Cardiac muscle cell (in vitro differentiated cells and primary cell): ENCODE results near the gene JUND. TPM values are rescaled to one million over a fixed set of nuclear protein-coding genes. Genes with fewer than 3 reads are reported as not detected.

Source experiments
- DNase-seq, 2 donors: peaks; one replicate each; pipeline versions ENCODE4 v3.0.0 to v3.0.0-alpha.2; 2010 to 2017; ENCODE audit warnings: low read depth in 1 of 2, low spot score in 1 of 2
- H3K27ac ChIP-seq: fragments of 200-600 bp; sonication (generic); 2 replicates; pipeline ENCODE4 v1.5.1; 2016
- H3K27me3 ChIP-seq: fragments of 200-600 bp; sonication (generic); 2 replicates; pipeline ENCODE4 v1.6.0; 2016; ENCODE audit warnings: control low read depth
- H3K36me3 ChIP-seq: fragments of 200-600 bp; sonication (generic); 2 replicates; pipeline ENCODE4 v1.5.1; 2016; ENCODE audit warnings: control low read depth
- H3K4me1 ChIP-seq: fragments of 200-600 bp; sonication (generic); 2 replicates; pipeline ENCODE4 v1.8.1; 2017; ENCODE audit warnings: low read depth, mild to moderate bottlenecking, mixed run types
- H3K4me3 ChIP-seq: fragments of 200-600 bp; sonication (generic); 2 replicates; pipeline ENCODE4 v1.5.1; 2016; ENCODE audit warnings: mild to moderate bottlenecking
- H3K9me3 ChIP-seq: fragments of 200-600 bp; sonication (generic); 2 replicates; pipeline ENCODE4 v1.5.1; 2017; ENCODE audit warnings: low read depth, mild to moderate bottlenecking, control low read depth
- polyA plus RNA-seq: library from polyadenylated mRNA; unstranded; fragments of >200 nt; fragmentation: Nextera tagmentation; extraction: Ambion mirVana; gene quantifications from 2 replicates; pipeline ENCODE4 v1.2.1, GENCODE V29; 2016
- total RNA-seq: library from RNA; depleted of rRNA; stranded (reverse); fragments of >200 nt; gene quantifications from 2 replicates; pipeline ENCODE4 v1.2.3, GENCODE V29; 2016
- TF ChIP-seq, protein P1 (sequence below): IDR thresholded peaks from 2 replicates; pipeline ENCODE4 v1.5.1; 2012; ENCODE audit warnings: low read depth, mild to moderate bottlenecking, low read length

The JUND gene
- total and polyA plus RNA-seq, 2 experiments from 2014 or later = 265 to 430 TPM

- no peak overlapping the region for H3K4me3 ChIP-seq
- TF ChIP-seq, protein P1, sequence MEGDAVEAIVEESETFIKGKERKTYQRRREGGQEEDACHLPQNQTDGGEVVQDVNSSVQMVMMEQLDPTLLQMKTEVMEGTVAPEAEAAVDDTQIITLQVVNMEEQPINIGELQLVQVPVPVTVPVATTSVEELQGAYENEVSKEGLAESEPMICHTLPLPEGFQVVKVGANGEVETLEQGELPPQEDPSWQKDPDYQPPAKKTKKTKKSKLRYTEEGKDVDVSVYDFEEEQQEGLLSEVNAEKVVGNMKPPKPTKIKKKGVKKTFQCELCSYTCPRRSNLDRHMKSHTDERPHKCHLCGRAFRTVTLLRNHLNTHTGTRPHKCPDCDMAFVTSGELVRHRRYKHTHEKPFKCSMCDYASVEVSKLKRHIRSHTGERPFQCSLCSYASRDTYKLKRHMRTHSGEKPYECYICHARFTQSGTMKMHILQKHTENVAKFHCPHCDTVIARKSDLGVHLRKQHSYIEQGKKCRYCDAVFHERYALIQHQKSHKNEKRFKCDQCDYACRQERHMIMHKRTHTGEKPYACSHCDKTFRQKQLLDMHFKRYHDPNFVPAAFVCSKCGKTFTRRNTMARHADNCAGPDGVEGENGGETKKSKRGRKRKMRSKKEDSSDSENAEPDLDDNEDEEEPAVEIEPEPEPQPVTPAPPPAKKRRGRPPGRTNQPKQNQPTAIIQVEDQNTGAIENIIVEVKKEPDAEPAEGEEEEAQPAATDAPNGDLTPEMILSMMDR = no peak
- H3K36me3 ChIP-seq = no peaks in the 10 kb centered on the region
These were observed 31.6 kb downstream of the JUND start for GRCh38 chr19:18249834-18250233.

DNA sequence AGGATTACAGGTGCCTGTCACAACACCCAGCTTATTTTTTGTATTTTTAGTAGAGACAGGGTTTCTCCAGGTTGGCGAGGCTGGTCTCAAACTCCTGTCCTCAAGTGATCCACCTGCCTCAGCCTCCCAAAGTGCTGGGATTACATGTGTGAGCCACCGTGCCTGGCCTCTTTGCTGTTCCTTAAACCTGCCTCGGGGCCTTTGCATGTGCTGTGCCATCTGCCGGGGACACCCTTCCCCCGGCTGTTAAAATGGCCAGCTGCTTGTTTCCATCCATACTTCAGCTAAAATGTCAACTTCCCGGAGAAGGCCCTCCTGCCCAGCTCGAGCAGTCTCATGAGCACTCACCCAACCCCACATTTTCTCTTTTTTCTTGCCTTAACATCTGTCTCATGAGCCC is 36.1 kb downstream of the JUND start:
- H3K27ac ChIP-seq = no peak overlapping the region

More at GRCh38 chr19:18249834-18250233, 31.6 kb downstream of the JUND start:
- peaks cover 13% of the 10 kb centered on the region for H3K27me3 ChIP-seq
- H3K4me1 ChIP-seq = peaks cover 5% of the 10 kb centered on the region
- no peaks in the 10 kb centered on the region for H3K9me3 ChIP-seq
- DNase-seq = no peak
- no peak overlapping the region for H3K27ac ChIP-seq

GRCh38 chr19:18239303-18239702 is 42.1 kb downstream of the JUND start:
- Histone ChIP-seq H3K9me3 (no peaks in the 10 kb centered on the region), H3K27ac (no peak overlapping the region), H3K4me1 (no peaks in the 10 kb centered on the region), H3K27me3 (no peaks in the 10 kb centered on the region), H3K36me3 (no peaks in the 10 kb centered on the region), H3K4me3 (no peak overlapping the region)
- TF ChIP-seq, protein P1 = no peak
- peak; percentile 12 to 34 for DNase-seq

More for the DNA sequence above, 36.1 kb downstream of the JUND start:
- Histone ChIP-seq H3K4me1 (peaks cover 5% of the 10 kb centered on the region), H3K36me3 (no peaks in the 10 kb centered on the region), H3K27me3 (no peaks in the 10 kb centered on the region), H3K9me3 (no peaks in the 10 kb centered on the region), H3K4me3 (no peak overlapping the region)
- TF ChIP-seq, protein P1 = no peak
- DNase-seq = no peak

DNA sequence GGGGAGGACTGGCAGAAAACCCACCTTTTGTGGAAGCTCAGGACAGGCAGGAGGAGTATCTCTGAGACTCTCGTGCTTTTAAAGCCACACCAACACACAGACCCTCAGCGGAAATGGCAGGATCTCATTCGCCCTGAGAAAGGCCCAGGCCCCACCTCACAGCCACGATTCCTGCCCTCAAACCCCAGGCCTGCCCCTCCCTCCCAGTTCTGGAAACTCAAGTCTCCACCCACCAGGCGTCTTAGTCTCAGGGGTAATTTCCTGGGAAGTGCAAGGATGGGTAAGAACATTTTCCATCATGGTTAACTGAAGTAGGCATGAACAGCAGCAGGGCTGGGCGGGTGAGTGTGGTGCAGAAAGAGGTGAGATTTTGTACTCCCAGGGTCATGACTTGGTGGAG is 47.2 kb downstream of the JUND start:
- DNase-seq = no peak
- Histone ChIP-seq H3K4me3 (no peak overlapping the region), H3K27me3 (no peaks in the 10 kb centered on the region)

GRCh38 chr19:18233224-18233825 is 48.1 kb downstream of the JUND start:
- Histone ChIP-seq H3K36me3 (no peaks in the 10 kb centered on the region), H3K4me1 (no peaks in the 10 kb centered on the region), H3K4me3 (peak overlapping the region; percentile 13), H3K27ac (no peak overlapping the region), H3K27me3 (no peaks in the 10 kb centered on the region), H3K9me3 (no peaks in the 10 kb centered on the region)
- TF ChIP-seq, protein P1 = no peak
- DNase-seq = peak; percentile 57 to 89

More for the DNA sequence above, 47.2 kb downstream of the JUND start:
- TF ChIP-seq, protein P1 = no peak
- Histone ChIP-seq H3K4me1 (no peaks in the 10 kb centered on the region), H3K9me3 (no peaks in the 10 kb centered on the region), H3K27ac (no peak overlapping the region), H3K36me3 (no peaks in the 10 kb centered on the region)
